CD14-positive monocyte (primary cell): Measurements from ENCODE around the gene SP6. TPM values are rescaled to one million over a fixed set of nuclear protein-coding genes. Genes with fewer than 3 reads are reported as not detected.

Experiments used
- DNase-seq, 3 donors: peaks; one replicate each; pipeline ENCODE4 v3.0.0-alpha.2; 2011 to 2022
- H2AFZ ChIP-seq: 2 replicates; pipeline ENCODE4 v1.6.0; 2012; ENCODE audit warnings: mild to moderate bottlenecking, low read depth, low read length, inconsistent platforms; ENCODE audit not compliant: insufficient read depth, poor library complexity, severe bottlenecking
- H3K27ac ChIP-seq, 2 donors: 1 replicate in 1 of 2; 2 replicates in 1 of 2; pipeline ENCODE4 v1.5.1; 2012 to 2013; ENCODE audit warnings: low read length in 2 of 2, control low read depth in 1 of 2, inconsistent platforms in 1 of 2, low read depth in 1 of 2, mild to moderate bottlenecking in 1 of 2
- H3K27me3 ChIP-seq, 2 donors: one replicate each; pipeline versions ENCODE4 v1.6.0 to v1.6.1; 2011 to 2013; ENCODE audit warnings: low read length in 2 of 2; ENCODE audit not compliant: control insufficient read depth in 2 of 2, insufficient read depth in 2 of 2
- H3K36me3 ChIP-seq, 2 donors: replicated peaks in 1 of 2; 1 replicate in 1 of 2; 2 replicates in 1 of 2; pipeline versions ENCODE4 v1.5.1 to v1.6.1; 2012 to 2013; ENCODE audit warnings: low read length in 2 of 2, control low read depth in 1 of 2, inconsistent platforms in 1 of 2, mild to moderate bottlenecking in 1 of 2; ENCODE audit not compliant: insufficient read depth in 2 of 2, control insufficient read depth in 1 of 2
- H3K4me1 ChIP-seq, 2 donors: 1 replicate in 1 of 2; 2 replicates in 1 of 2; pipeline versions ENCODE4 v1.5.1 to v1.6.1; 2012 to 2013; ENCODE audit warnings: low read length in 2 of 2, control low read depth in 1 of 2, inconsistent platforms in 1 of 2, mild to moderate bottlenecking in 1 of 2, moderate library complexity in 1 of 2; ENCODE audit not compliant: insufficient read depth in 2 of 2, control insufficient read depth in 1 of 2
- H3K4me2 ChIP-seq: replicated peaks from 2 replicates; pipeline ENCODE3; 2012; ENCODE audit warnings: low read length, moderate library complexity, mild to moderate bottlenecking; ENCODE audit not compliant: poor library complexity, severe bottlenecking; ENCODE audit errors: extremely low read depth
- H3K4me3 ChIP-seq, 3 experiments: fragments of 200-600 bp in 1 of 3; sonication (generic) in 1 of 3; replicated peaks in 1 of 3; 1 replicate in 2 of 3; 2 replicates in 1 of 3; pipeline ENCODE4 v1.5.1; 2011 to 2013; ENCODE audit warnings: low read length in 3 of 3, mild to moderate bottlenecking in 3 of 3, control low read depth in 2 of 3, low read depth in 2 of 3, inconsistent platforms in 1 of 3, moderate library complexity in 1 of 3
- H3K79me2 ChIP-seq: 2 replicates; pipeline ENCODE4 v1.6.0; 2012; ENCODE audit warnings: mild to moderate bottlenecking, control low read depth, inconsistent platforms, low read length, moderate library complexity; ENCODE audit not compliant: insufficient read depth
- H3K9ac ChIP-seq: 2 replicates; pipeline ENCODE4 v1.6.0; 2017; ENCODE audit warnings: low read length, mild to moderate bottlenecking; ENCODE audit not compliant: insufficient read depth, poor library complexity, severe bottlenecking
- H3K9me3 ChIP-seq, 2 donors: replicated peaks in 1 of 2; 1 replicate in 1 of 2; 2 replicates in 1 of 2; pipeline versions ENCODE4 v1.5.1 to v1.6.1; 2012 to 2013; ENCODE audit warnings: low read length in 2 of 2, control low read depth in 1 of 2; ENCODE audit not compliant: control insufficient read depth in 1 of 2, insufficient read depth in 1 of 2
- H4K20me1 ChIP-seq: 2 replicates; pipeline ENCODE4 v1.6.0; 2012; ENCODE audit warnings: mild to moderate bottlenecking, low read length, control low read depth, moderate library complexity; ENCODE audit not compliant: insufficient read depth
- H3K27ac Mint-ChIP-seq, 7 donors: one replicate each; pipeline ENCODE4 v1.8.0; 2020; ENCODE audit warnings: mild to moderate bottlenecking in 7 of 7, mixed read lengths in 7 of 7, moderate library complexity in 6 of 7, inconsistent platforms in 2 of 7
- H3K27me3 Mint-ChIP-seq, 3 donors: one replicate each; pipeline ENCODE4 v1.8.0; 2021 to 2022; ENCODE audit warnings: low read depth in 3 of 3, mild to moderate bottlenecking in 3 of 3, mixed read lengths in 3 of 3, moderate library complexity in 3 of 3, inconsistent platforms in 1 of 3
- H3K36me3 Mint-ChIP-seq, 2 donors: one replicate each; pipeline ENCODE4 v1.8.0; 2020; ENCODE audit warnings: mixed read lengths in 2 of 2, inconsistent platforms in 1 of 2, mild to moderate bottlenecking in 1 of 2
- H3K4me1 Mint-ChIP-seq: one replicate; pipeline ENCODE4 v1.8.0; 2020; ENCODE audit warnings: mild to moderate bottlenecking, mixed read lengths
- H3K4me3 Mint-ChIP-seq, 2 donors: one replicate each; pipeline ENCODE4 v1.8.0; 2020; ENCODE audit warnings: mild to moderate bottlenecking in 2 of 2, mixed read lengths in 2 of 2, moderate library complexity in 1 of 2
- H3K9me3 Mint-ChIP-seq, 7 donors: one replicate each; pipeline ENCODE4 v1.8.0; 2020 to 2022; ENCODE audit warnings: mixed read lengths in 7 of 7, mild to moderate bottlenecking in 6 of 7, moderate library complexity in 6 of 7, inconsistent platforms in 2 of 7
- CTCF ChIP-seq: fragments of 200-600 bp; IDR thresholded peaks from one replicate; pipeline ENCODE4 v1.8.0; 2022; ENCODE audit warnings: antibody characterized with exemption, mild to moderate bottlenecking
- WGBS: methylation state at CpG from one replicate; pipeline ENCODE4 v1.1.5; 2013; ENCODE audit warnings: missing lambda C conversion rate; ENCODE audit not compliant: insufficient coverage; 5-methylcytosine and 5-hydroxymethylcytosine counted together
- intact Hi-C, 2 donors: fragments of 100-400 bp; cut with micrococcal nuclease; formaldehyde crosslinking; loops; one replicate each; pipeline versions ENCODE4 v1.15.0 to v1.15.1; 2023
- polyA plus RNA-seq, 3 donors: library from polyadenylated mRNA; depleted of rRNA in 1 of 3; unstranded in 2 of 3; stranded (reverse) in 1 of 3; fragments of 300-500 nt in 2 of 3; fragments of >200 nt in 1 of 3; fragmentation: Illumina TruSeq in 2 of 3; gene quantifications; 1 replicate in 2 of 3; 2 replicates in 1 of 3; pipeline ENCODE4 v1.2.3, GENCODE V29; 2012 to 2021

SP6 gene
- polyA plus RNA-seq, 3 donors = 0.06 TPM; not detected in 2

DNA sequence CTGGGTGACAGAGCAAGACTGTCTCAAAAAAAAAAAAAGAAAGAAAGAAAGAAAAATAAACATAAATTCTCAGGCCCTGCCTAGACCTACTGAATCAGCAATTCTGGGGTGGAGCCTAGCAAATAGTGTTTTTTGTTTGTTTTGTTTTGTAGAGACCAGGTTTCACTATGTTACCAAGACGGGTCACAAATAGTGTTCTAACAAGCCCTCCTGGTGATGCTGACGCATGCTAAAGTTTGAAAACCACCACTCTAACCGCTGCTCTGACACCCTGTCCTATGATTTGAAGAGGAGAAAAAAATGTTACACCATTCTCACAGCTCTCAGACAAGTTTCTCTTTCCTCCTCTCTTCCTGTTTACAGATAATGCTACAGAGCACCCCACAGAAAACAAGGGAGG, 21.1 kb downstream of the SP6 start:
- peaks cover 21% of the 10 kb centered on the region for H3K79me2 ChIP-seq
- no peak overlapping the region for H3K27ac ChIP-seq
- no CpG with 5 or more reads among the region's 3 CpGs for WGBS
- Mint-ChIP-seq H3K27ac (peak overlapping the region in 2 of 7 donors; percentile 15 to 52), H3K4me3 (no peak overlapping the region), H3K27me3 (no peaks in the 10 kb centered on the region), H3K36me3 (peaks cover 30 to 48% of the 10 kb centered on the region in 2 donors), H3K9me3 (peaks cover 0 to 1% (median 0%) of the 10 kb centered on the region in 7 donors), H3K4me1 (peaks cover 41% of the 10 kb centered on the region)
- no peaks in the 10 kb centered on the region for H3K9me3 ChIP-seq
- H3K4me1 ChIP-seq = peaks cover 29 to 39% of the 10 kb centered on the region in 2 donors
- no peak overlapping the region for H3K4me2 ChIP-seq
- no peak for TF ChIP-seq CTCF
- no peaks in the 10 kb centered on the region for H4K20me1 ChIP-seq
- DNase-seq = no peak
- no peak overlapping the region for H3K9ac ChIP-seq
- H3K36me3 ChIP-seq = peaks cover 33 to 40% of the 10 kb centered on the region in 2 donors
- H3K27me3 ChIP-seq = no peaks in the 10 kb centered on the region
- intact Hi-C loops = no loop called here
- no peak overlapping the region for H2AFZ ChIP-seq
- H3K4me3 ChIP-seq = no peak overlapping the region

GRCh38 chr17:47823519-47823918, 27.4 kb downstream of the SP6 start:
- H3K36me3 ChIP-seq = peaks cover 47 to 62% of the 10 kb centered on the region in 2 donors
- H3K4me3 Mint-ChIP-seq = no peak overlapping the region

More at GRCh38 chr17:47823519-47823918, 27.4 kb downstream of the SP6 start:
- Histone ChIP-seq H3K79me2 (peaks cover 8% of the 10 kb centered on the region), H3K9me3 (no peaks in the 10 kb centered on the region), H4K20me1 (no peaks in the 10 kb centered on the region), H3K27ac (no peak overlapping the region), H3K9ac (no peak overlapping the region), H2AFZ (no peak overlapping the region), H3K27me3 (no peaks in the 10 kb centered on the region), H3K4me2 (no peak overlapping the region), H3K4me1 (peaks cover 22 to 25% of the 10 kb centered on the region in 2 donors), H3K4me3 (no peak overlapping the region)
- WGBS = 86% methylated on average over 1 of the region's 4 CpGs
- Mint-ChIP-seq H3K27ac (no peak overlapping the region), H3K4me1 (peaks cover 29% of the 10 kb centered on the region), H3K27me3 (no peaks in the 10 kb centered on the region), H3K9me3 (peaks cover 0 to 1% (median 0%) of the 10 kb centered on the region in 7 donors), H3K36me3 (peaks cover 47 to 62% of the 10 kb centered on the region in 2 donors)
- TF ChIP-seq CTCF = no peak
- intact Hi-C loops = no loop called here
- DNase-seq = no peak
